22Rv1 (cell line): ENCODE measurements around the gene PCDHGC3.

Experiments
- H3K27ac ChIP-seq: fragments of 450-650 bp; 2 replicates; pipeline ENCODE4 v1.5.1; 2017
- ZFX ChIP-seq: fragments of 450-650 bp; IDR thresholded peaks from 2 replicates; pipeline ENCODE4 v1.6.1; 2017; ENCODE audit warnings: antibody characterized with exemption, borderline replicate concordance
- TF ChIP-seq, protein P1 (sequence below): fragments of 450-650 bp; IDR thresholded peaks from 2 replicates; pipeline ENCODE4 v1.5.1; 2017; ENCODE audit warnings: mild to moderate bottlenecking

The PCDHGC3 gene

DNA sequence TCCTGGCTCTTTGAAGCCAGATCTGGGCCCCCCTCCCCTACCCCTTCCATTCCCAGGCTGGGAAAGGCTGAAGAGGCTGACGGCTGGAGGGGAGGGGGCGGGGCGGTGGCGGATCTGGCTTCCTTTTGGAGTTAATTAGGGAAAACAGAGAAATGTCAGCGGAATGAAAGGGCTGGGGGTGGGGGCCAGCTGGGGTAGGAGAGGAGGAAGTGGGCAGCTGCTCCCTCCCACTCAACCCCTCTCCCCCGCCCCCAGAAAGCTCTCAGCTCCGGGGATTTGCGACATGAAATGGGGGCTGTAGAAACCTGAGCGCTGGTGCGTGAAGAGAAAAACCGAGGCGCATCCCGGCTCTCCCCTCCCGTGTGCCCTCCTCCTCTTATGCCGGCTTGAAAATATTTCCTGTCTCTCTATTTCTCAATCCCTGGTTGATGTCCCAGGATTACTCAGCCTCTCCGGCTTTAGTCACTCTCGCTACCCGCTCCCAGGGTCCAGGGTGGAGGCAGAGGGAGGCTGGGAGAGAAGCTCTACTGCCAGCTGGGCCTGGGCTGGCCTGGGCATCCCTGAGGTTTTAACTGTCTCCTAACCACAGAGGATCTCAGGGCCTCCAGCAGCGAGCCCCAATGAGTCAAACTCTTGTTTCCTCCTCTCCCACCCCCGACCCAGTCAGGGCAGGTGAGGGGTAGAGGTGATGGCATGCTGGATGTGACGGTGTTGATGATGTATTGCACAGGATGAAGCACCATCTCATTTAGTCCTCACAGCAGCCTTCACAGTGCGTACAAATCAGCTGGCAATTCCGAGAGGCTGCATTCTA is 33.2 kb downstream of the PCDHGC3 start:
- TF ChIP-seq ZFX = no peak
- TF ChIP-seq, protein P1, sequence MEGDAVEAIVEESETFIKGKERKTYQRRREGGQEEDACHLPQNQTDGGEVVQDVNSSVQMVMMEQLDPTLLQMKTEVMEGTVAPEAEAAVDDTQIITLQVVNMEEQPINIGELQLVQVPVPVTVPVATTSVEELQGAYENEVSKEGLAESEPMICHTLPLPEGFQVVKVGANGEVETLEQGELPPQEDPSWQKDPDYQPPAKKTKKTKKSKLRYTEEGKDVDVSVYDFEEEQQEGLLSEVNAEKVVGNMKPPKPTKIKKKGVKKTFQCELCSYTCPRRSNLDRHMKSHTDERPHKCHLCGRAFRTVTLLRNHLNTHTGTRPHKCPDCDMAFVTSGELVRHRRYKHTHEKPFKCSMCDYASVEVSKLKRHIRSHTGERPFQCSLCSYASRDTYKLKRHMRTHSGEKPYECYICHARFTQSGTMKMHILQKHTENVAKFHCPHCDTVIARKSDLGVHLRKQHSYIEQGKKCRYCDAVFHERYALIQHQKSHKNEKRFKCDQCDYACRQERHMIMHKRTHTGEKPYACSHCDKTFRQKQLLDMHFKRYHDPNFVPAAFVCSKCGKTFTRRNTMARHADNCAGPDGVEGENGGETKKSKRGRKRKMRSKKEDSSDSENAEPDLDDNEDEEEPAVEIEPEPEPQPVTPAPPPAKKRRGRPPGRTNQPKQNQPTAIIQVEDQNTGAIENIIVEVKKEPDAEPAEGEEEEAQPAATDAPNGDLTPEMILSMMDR = no peak
- H3K27ac ChIP-seq = no peak overlapping the region

DNA sequence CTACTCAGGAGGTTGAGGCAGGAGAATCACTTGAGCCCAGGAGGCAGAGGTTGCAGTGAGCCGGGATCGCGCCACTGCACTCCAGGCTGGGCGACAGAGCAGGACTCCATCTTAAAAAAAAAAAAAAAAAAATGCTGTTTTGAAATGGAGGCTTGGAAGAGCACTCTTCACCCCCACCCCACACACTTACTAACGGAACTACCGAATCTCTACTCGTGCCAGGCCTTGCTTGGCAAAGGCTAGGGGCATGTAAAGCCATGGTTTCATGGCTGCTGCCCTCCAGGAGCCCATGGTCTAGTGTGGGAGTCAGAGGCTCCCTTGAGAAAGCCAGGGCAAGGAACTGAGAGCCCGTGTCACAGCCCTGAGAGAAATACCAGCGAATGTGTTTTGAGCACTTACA is 34.4 kb downstream of the PCDHGC3 start:
- TF ChIP-seq, protein P1 = no peak
- no peak for TF ChIP-seq ZFX
- H3K27ac ChIP-seq = no peak overlapping the region

DNA sequence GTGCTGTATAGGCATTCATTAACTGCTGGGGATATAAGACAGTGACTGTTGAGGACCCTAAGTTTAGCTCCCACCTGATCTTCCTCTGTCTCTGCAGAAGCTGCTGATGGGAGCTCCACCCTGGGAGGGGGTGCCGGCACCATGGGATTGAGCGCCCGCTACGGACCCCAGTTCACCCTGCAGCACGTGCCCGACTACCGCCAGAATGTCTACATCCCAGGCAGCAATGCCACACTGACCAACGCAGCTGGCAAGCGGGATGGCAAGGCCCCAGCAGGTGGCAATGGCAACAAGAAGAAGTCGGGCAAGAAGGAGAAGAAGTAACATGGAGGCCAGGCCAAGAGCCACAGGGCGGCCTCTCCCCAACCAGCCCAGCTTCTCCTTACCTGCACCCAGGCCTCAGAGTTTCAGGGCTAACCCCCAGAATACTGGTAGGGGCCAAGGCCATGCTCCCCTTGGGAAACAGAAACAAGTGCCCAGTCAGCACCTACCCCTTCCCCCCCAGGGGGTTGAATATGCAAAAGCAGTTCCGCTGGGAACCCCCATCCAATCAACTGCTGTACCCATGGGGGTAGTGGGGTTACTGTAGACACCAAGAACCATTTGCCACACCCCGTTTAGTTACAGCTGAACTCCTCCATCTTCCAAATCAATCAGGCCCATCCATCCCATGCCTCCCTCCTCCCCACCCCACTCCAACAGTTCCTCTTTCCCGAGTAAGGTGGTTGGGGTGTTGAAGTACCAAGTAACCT is 35.3 kb downstream of the PCDHGC3 start:
- H3K27ac ChIP-seq = no peak overlapping the region
- TF ChIP-seq, protein P1 = no peak
- TF ChIP-seq ZFX = no peak

DNA sequence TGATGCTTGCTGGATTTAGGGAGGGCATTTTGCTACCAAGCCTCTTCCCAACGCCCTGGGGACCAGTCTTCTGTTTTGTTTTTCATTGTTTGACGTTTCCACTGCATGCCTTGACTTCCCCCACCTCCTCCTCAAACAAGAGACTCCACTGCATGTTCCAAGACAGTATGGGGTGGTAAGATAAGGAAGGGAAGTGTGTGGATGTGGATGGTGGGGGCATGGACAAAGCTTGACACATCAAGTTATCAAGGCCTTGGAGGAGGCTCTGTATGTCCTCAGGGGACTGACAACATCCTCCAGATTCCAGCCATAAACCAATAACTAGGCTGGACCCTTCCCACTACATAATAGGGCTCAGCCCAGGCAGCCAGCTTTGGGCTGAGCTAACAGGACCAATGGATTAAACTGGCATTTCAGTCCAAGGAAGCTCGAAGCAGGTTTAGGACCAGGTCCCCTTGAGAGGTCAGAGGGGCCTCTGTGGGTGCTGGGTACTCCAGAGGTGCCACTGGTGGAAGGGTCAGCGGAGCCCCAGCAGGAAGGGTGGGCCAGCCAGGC is 36.1 kb downstream of the PCDHGC3 start:
- H3K27ac ChIP-seq = no peak overlapping the region
- no peak for TF ChIP-seq ZFX
- TF ChIP-seq, protein P1 = no peak

DNA sequence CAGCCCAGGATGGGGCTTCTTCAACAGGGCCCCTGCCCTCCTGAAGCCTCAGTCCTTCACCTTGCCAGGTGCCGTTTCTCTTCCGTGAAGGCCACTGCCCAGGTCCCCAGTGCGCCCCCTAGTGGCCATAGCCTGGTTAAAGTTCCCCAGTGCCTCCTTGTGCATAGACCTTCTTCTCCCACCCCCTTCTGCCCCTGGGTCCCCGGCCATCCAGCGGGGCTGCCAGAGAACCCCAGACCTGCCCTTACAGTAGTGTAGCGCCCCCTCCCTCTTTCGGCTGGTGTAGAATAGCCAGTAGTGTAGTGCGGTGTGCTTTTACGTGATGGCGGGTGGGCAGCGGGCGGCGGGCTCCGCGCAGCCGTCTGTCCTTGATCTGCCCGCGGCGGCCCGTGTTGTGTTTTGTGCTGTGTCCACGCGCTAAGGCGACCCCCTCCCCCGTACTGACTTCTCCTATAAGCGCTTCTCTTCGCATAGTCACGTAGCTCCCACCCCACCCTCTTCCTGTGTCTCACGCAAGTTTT is 36.7 kb downstream of the PCDHGC3 start:
- TF ChIP-seq, protein P1 = peak; percentile 94
- no peak for TF ChIP-seq ZFX
- no peak overlapping the region for H3K27ac ChIP-seq

DNA sequence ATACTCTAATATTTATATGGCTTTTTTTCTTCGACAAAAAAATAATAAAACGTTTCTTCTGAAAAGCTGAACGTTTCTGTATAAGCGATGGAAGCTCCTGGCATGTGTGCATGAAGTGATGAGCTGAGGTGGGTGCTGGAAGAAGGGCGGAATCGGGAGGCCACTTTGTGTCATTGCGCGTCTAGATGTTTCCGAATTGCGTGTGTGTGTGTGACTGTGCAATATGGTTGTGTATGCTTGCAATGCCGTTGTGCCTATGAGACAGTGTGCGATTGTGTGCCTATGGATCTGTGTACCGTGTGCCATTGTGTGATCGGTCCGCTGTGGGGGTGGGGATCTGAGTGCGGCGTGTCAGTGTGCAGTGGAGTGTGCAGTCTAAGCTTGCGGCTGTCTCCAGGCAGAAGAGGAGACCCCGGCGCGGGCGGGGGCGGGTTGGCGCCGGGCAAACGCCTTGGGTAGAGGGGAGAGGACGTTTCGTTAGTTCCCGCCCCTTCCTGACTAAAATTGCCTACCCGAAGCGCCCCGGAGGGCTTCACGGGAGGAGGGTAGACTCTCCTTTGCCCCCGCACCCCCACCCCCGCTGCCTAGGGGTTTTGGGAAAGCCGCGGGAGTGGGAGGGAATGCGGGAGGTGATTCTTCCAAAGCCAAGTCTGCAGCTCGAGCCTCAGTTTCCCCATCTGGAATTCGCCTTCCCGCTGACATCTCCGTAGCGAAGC is 37.3 kb downstream of the PCDHGC3 start:
- no peak overlapping the region for H3K27ac ChIP-seq
- TF ChIP-seq, protein P1 = no peak
- TF ChIP-seq ZFX = no peak
